ENCODE data around the gene LSM4. TPM values are rescaled to one million over a fixed set of nuclear protein-coding genes. Genes with fewer than 3 reads are reported as not detected.

LSM4 gene
- total RNA-seq, 1 donor from 2014 or later = 196 TPM

GRCh38 chr19:18279266-18279515 lies 43.7 kb downstream of the LSM4 start:
- H3K27ac Mint-ChIP-seq = peak overlapping the region; percentile 99
- peaks cover 13% of the 10 kb centered on the region for H3K4me1 Mint-ChIP-seq (ENCODE audit: unreplicated experiment)
- H3K9me3 Mint-ChIP-seq = no peaks in the 10 kb centered on the region
- peaks cover 6% of the 10 kb centered on the region for H3K27me3 Mint-ChIP-seq
- H3K4me3 Mint-ChIP-seq = peak overlapping the region; percentile 95
- no peak for TF ChIP-seq CTCF (conservative IDR thresholded peaks at IDR 0.05)
- DNase-seq (ENCODE audit: extremely low spot score, unreplicated experiment) = no peak
- H3K36me3 Mint-ChIP-seq = peaks cover 8% of the 10 kb centered on the region

DNA sequence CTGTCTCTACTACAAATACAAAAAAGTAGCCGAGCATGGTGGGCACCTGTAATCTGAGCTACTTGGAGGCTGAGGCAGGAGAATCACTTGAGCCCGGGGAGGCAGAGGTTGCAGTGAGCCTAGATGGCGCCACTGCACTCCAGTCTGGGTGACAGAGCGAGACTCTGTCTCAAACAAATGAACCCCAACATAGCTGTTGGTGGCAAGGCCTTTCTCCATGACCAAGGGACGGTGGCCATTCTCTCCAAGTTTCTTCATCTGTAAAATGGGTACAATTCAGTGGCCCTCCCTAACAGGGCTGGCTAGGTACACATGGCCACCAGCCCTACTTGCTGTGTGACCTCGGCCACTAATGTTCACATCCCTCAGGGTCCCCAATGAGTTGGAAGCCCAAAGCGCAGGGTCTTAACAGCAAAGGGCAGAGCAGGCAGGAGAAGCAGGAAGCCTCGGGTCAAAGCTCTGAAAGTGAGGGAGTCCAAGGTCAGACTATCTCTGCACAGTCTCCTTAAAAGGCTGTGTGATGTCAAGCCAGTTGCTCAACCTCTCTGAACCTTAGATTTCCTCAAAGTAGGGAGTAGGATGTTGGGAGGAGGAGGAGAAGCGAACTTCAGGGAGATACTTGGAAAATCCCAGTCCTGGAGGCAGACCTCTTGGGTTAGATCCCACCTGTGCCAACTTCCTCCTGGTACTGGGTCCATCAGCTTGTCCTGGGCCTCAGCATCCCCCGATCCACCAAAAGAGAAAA lies 44.2 kb downstream of the LSM4 start:
- peak overlapping the region; percentile 99 for H3K27ac Mint-ChIP-seq
- no peak for DNase-seq (ENCODE audit: extremely low spot score, unreplicated experiment)
- H3K4me3 Mint-ChIP-seq = peak overlapping the region; percentile 95
- TF ChIP-seq CTCF (conservative IDR thresholded peaks at IDR 0.05) = no peak
- H3K36me3 Mint-ChIP-seq = peaks cover 8% of the 10 kb centered on the region
- H3K4me1 Mint-ChIP-seq (ENCODE audit: unreplicated experiment) = peaks cover 13% of the 10 kb centered on the region
- H3K27me3 Mint-ChIP-seq = peaks cover 6% of the 10 kb centered on the region
- H3K9me3 Mint-ChIP-seq = no peaks in the 10 kb centered on the region

DNA sequence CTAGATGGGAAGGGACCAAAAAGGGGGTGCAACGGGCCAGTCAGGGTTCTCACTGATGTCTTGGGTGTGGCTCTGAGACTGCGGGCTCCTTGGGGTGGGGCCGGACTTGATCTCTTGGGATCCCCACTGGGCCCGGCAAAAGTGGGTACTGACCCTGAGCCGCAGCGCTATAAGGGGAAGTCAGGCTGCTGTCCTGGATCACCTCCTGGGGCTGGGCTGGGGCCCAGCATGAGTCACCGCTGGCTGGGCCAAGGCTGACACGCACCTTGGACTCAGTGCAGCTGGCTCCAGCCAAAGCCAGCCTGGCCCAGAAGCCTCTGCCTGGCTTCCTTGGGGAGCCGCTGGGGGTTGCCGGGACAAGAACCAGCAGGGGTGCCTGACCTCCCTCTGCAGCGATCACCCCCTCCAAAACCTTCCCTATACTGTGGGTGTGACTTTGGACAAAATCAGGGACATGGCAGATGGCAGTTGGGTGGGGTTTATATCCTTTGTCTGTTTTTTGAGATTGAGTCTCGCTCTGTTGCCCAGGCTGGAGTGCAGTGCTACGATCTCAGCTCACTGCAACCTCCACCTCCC lies 48.0 kb downstream of the LSM4 start:
- peaks cover 5% of the 10 kb centered on the region for H3K4me1 Mint-ChIP-seq (ENCODE audit: unreplicated experiment)
- peaks cover 8% of the 10 kb centered on the region for H3K36me3 Mint-ChIP-seq
- no peak overlapping the region for H3K4me3 Mint-ChIP-seq
- no peak for TF ChIP-seq CTCF (conservative IDR thresholded peaks at IDR 0.05)
- no peaks in the 10 kb centered on the region for H3K9me3 Mint-ChIP-seq
- H3K27me3 Mint-ChIP-seq = peaks cover 4% of the 10 kb centered on the region
- no peak for DNase-seq (ENCODE audit: extremely low spot score, unreplicated experiment)
- peak overlapping the region; percentile 82 for H3K27ac Mint-ChIP-seq

DNA sequence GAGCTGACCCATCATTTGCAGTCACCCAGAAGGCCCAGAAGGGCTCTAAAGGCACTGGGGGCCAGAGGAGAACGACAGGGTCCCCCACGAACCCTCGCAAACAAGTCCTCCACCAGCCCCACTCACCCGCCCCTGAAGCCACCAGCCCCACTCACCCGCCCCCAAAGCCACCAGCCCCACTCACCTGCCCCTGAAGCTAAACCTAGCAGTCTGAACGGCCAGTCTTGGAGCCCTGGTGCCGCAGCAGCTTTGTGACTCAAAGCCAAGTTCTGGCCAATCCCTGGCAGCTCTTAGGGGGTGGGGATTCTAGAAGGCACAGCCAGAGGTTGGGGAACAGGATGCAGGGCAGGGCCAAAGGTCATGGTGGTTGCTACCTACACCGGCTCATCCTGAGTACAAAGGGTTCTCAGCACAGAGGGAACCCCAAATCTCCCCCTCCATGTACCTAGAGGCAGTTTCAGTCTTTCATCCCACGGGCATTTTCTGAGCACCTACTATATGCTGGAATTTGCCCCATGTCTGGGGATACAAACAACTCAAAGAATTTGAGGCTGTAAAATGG lies 48.6 kb downstream of the LSM4 start, which contains the start of gene IQCN:
Gene IQCN (minus strand): TSS at position 234 of the 562 bp plus-strand sequence. CDS start 4,974 bp downstream, outside the sequence.
- peaks cover 2% of the 10 kb centered on the region for H3K4me1 Mint-ChIP-seq (ENCODE audit: unreplicated experiment)
- H3K4me3 Mint-ChIP-seq = no peak within 1 kb of the TSS
- H3K27me3 Mint-ChIP-seq = no peaks in the 10 kb centered on the region
- H3K27ac Mint-ChIP-seq = peak within 1 kb of the TSS; percentile 82
- no peak for DNase-seq (ENCODE audit: extremely low spot score, unreplicated experiment)
- no peaks in the 10 kb centered on the region for H3K9me3 Mint-ChIP-seq
- TF ChIP-seq CTCF (conservative IDR thresholded peaks at IDR 0.05) = no peak
- peaks cover 2% of the 10 kb centered on the region for H3K36me3 Mint-ChIP-seq

DNA sequence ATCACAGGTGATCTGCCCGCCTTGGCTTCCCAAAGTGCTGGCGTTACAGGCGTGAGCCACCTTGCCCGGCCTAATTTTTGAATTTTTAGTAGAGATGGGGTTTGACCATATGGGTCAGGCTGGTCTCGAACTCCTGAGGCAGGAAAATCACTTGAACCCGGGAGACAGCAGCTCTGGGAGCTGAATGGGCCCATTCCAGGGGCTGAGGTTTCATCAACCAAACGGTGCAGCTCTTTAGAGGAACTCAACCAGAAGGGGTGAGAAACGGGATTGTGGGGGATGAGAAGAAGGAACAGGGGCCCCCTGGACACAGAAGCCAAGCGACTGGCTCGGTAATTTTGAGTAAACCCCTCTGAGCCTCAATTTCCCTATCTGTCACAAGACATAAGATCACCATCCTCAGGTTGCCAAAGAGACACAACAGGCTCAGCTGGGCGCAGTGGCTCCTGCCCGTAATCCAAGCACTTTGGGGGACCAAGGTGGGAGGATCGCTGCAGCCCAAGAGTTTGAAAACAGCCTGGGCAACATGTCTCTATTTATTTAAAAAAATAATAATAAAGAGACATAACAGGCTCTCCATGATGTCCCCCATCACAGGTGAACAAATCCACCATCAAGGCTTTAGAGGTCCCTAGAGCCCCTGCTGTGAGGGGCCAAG lies 49.2 kb downstream of the LSM4 start:
- H3K27ac Mint-ChIP-seq = peak overlapping the region; percentile 13
- H3K4me3 Mint-ChIP-seq = no peak overlapping the region
- H3K27me3 Mint-ChIP-seq = no peaks in the 10 kb centered on the region
- H3K4me1 Mint-ChIP-seq (ENCODE audit: unreplicated experiment) = no peaks in the 10 kb centered on the region
- no peak for DNase-seq (ENCODE audit: extremely low spot score, unreplicated experiment)
- TF ChIP-seq CTCF (conservative IDR thresholded peaks at IDR 0.05) = no peak
- H3K9me3 Mint-ChIP-seq = no peaks in the 10 kb centered on the region
- no peaks in the 10 kb centered on the region for H3K36me3 Mint-ChIP-seq
